Measurements from ENCODE around the gene KDM7A. TPM values are rescaled to one million over a fixed set of nuclear protein-coding genes. Genes with fewer than 3 reads are reported as not detected.
A peak's percentile ranks its signal among the peaks of the same experiment; 100 is the strongest.

The KDM7A gene
- total RNA-seq, 1 experiment from 2014 or later: 6.6 TPM

DNA sequence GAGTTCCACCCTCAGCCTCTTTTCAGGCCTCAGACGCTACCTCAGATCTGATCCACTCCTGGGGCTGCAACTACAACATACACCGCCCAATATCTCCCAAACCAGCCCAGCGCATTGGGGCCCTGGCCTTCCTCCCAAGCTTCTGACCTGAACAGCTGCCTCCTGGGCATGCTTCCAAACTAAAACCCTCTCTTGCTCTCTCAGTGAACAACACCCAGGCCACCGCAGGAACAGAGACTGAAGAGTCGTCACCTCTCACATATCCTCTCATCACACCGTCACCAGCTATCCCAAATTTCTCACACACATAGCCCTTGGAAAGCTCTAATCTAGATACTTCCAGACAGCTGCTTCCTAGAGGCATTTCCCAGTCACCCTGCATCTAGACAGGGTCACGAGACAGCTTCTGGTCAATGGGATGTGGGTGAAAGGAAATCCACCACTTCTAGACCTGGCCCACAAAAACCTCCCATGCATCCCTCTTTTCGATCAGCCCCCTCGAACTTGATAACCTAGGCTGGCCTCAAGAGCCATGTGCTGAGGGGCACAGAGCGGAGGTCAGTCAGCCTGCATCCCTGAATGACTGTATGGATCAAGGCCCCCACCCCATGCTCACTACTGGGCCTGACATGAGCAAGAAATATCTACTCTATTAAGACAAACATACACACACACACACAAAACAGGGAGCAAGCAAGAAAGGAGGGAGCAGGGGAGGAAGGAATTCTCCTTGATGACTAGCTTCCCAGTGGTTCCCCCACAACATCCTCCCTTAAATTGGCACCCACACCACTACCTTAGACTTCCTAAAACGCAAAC lies 115.8 kb downstream of the KDM7A start:
- Histone ChIP-seq H3K9ac (ENCODE audit: extremely low read depth, insufficient read length, low read length) (no peak overlapping the region), H2AFZ (ENCODE audit: low read length) (no peak overlapping the region), H3K18ac (ENCODE audit: insufficient read length, low read depth, low read length) (no peak overlapping the region), H3K4ac (ENCODE audit: low read depth, low read length) (no peak overlapping the region), H3K27ac (ENCODE audit: insufficient read length, low read depth, low read length) (no peak overlapping the region), H3K4me2 (ENCODE audit: insufficient read depth, insufficient read length, low read length) (no peak overlapping the region), H2BK12ac (ENCODE audit: insufficient read length, low read depth, low read length) (no peak overlapping the region), H2BK5ac (ENCODE audit: insufficient read length, low read length) (no peak overlapping the region), H4K5ac (ENCODE audit: insufficient read length, low read depth, low read length) (no peak overlapping the region), H3K14ac (ENCODE audit: insufficient read depth, low read length) (no peak overlapping the region), H2BK120ac (ENCODE audit: low read depth, low read length, poor library complexity, severe bottlenecking) (no peak overlapping the region), H3K23me2 (ENCODE audit: insufficient read length, low read depth, low read length, poor library complexity, severe bottlenecking) (peaks cover 5% of the 10 kb centered on the region), H2AK5ac (ENCODE audit: insufficient read length, low read length) (no peak overlapping the region), H3K9me3 (ENCODE audit: control insufficient read depth, low read depth, low read length) (no peaks in the 10 kb centered on the region), H3K79me2 (ENCODE audit: insufficient read depth, low read length) (no peaks in the 10 kb centered on the region; the same call in 1 of the 2 replicates), H2BK20ac (ENCODE audit: low read depth, low read length, poor library complexity, severe bottlenecking) (no peak overlapping the region), H4K91ac (ENCODE audit: insufficient read length, low read depth, low read length) (no peak overlapping the region), H3K27me3 (ENCODE audit: insufficient read depth, low read length) (peaks cover 5% of the 10 kb centered on the region; the same call in 1 of the 2 replicates), H4K8ac (replicated peaks; ENCODE audit: insufficient read length, low read depth, low read length) (no peak overlapping the region), H2BK15ac (ENCODE audit: low read depth, low read length) (no peak overlapping the region), H3T11ph (ENCODE audit: low read length) (no peak overlapping the region), H3K56ac (ENCODE audit: insufficient read length, low read depth, low read length) (no peak overlapping the region), H4K20me1 (ENCODE audit: control insufficient read depth, insufficient read depth, insufficient read length) (no peaks in the 10 kb centered on the region), H3K23ac (ENCODE audit: insufficient read length, low read depth, low read length) (no peak overlapping the region), H3K4me1 (ENCODE audit: insufficient read depth, low read length) (no peaks in the 10 kb centered on the region), H3K79me1 (ENCODE audit: insufficient read depth, low read depth, low read length, poor library complexity, severe bottlenecking) (no peaks in the 10 kb centered on the region)
- no peak for DNase-seq
- Mint-ChIP-seq H3K9me3 (peaks cover 1 to 2% of the 10 kb centered on the region in 2 experiments; a peak in 3 of 5 replicates), H3K4me1 (peaks cover 8 to 12% of the 10 kb centered on the region in 2 experiments; a peak in 3 of 4 replicates), H3K36me3 (ENCODE audit: insufficient read depth in 1 of 3, low read depth in 3 of 3) (peaks cover 0 to 3% (median 1%) of the 10 kb centered on the region in 3 experiments; a peak in 4 of 7 replicates), H3K27ac (no peak overlapping the region; a peak in 1 of 7 replicates), H3K27me3 (ENCODE audit: low read depth) (peaks cover 35% of the 10 kb centered on the region), H3K4me3 (peak overlapping the region; percentile 58 to 78; a peak in 4 of 5 replicates)
- TF ChIP-seq, protein P1, sequence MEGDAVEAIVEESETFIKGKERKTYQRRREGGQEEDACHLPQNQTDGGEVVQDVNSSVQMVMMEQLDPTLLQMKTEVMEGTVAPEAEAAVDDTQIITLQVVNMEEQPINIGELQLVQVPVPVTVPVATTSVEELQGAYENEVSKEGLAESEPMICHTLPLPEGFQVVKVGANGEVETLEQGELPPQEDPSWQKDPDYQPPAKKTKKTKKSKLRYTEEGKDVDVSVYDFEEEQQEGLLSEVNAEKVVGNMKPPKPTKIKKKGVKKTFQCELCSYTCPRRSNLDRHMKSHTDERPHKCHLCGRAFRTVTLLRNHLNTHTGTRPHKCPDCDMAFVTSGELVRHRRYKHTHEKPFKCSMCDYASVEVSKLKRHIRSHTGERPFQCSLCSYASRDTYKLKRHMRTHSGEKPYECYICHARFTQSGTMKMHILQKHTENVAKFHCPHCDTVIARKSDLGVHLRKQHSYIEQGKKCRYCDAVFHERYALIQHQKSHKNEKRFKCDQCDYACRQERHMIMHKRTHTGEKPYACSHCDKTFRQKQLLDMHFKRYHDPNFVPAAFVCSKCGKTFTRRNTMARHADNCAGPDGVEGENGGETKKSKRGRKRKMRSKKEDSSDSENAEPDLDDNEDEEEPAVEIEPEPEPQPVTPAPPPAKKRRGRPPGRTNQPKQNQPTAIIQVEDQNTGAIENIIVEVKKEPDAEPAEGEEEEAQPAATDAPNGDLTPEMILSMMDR (conservative IDR thresholded peaks at IDR 0.05): no peak
- no CpG with 5 or more reads among the region's 11 CpGs for WGBS (ENCODE audit: extremely low coverage, insufficient read length, low lambda C conversion rate)

All from H9 (cell line).